ENCODE results near the gene ITPR1. TPM values are rescaled to one million over a fixed set of nuclear protein-coding genes. Genes with fewer than 3 reads are reported as not detected.

Gene ITPR1
- polyA plus RNA-seq, 1 of the 3 experiments (the other 2 are of a cell fraction) = 5.9 TPM

- no peaks in the 10 kb centered on the region for H3K9me3 ChIP-seq
- H2AFZ ChIP-seq (ENCODE audit: low read depth) = no peak overlapping the region
- no peak for DNase-seq
- no peaks in the 10 kb centered on the region for H4K20me1 ChIP-seq (ENCODE audit: insufficient read depth)
- H3K27ac ChIP-seq (ENCODE audit: low read depth in 2 of 2, low read length in 1 of 2) = no peak overlapping the region
- H3K9me2 ChIP-seq = no peaks in the 10 kb centered on the region
- no peaks in the 10 kb centered on the region for H3K27me3 ChIP-seq (ENCODE audit: insufficient read depth)
- H3K4me1 ChIP-seq (ENCODE audit: control insufficient read depth in 1 of 2, insufficient read depth in 2 of 2, low read depth in 1 of 2, low read length in 1 of 2) = no peaks in the 10 kb centered on the region
- peaks cover 0 to 29% of the 10 kb centered on the region in 2 experiments for H3K36me3 ChIP-seq (replicated peaks in 1 of 2; ENCODE audit: control insufficient read depth in 1 of 2, insufficient read depth in 2 of 2, low read length in 1 of 2)
- H3K4me2 ChIP-seq = no peak overlapping the region
- peaks cover 7% of the 10 kb centered on the region for H3F3A ChIP-seq (replicated peaks; ENCODE audit: insufficient read depth)
- no peak overlapping the region for H3K4me3 ChIP-seq (ENCODE audit: low read depth in 2 of 2, low read length in 1 of 2)
- H3K9ac ChIP-seq = no peak overlapping the region
- 89% methylated on average over 2 of the region's 2 CpGs for WGBS (ENCODE audit: low lambda C conversion rate)
- no peak for TF ChIP-seq USF1 (IDR thresholded peaks at IDR 0.05; ENCODE audit: borderline replicate concordance, low read depth)
- no peak for TF ChIP-seq REST (IDR thresholded peaks at IDR 0.05; ENCODE audit: low read depth, low read length)
- TF ChIP-seq FOXM1 (IDR thresholded peaks at IDR 0.05; ENCODE audit: low read depth) = no peak
- TF ChIP-seq SMC3 (IDR thresholded peaks at IDR 0.05; ENCODE audit: low read depth, low read length) = no peak
- no peak for TF ChIP-seq JUND (IDR thresholded peaks at IDR 0.05)
- TF ChIP-seq RCOR1 (IDR thresholded peaks at IDR 0.05; ENCODE audit: low read length) = no peak
- no peak for TF ChIP-seq NFIC (IDR thresholded peaks at IDR 0.05; ENCODE audit: borderline replicate concordance)
- no peak for TF ChIP-seq ZBTB33 (IDR thresholded peaks at IDR 0.05; ENCODE audit: borderline replicate concordance, low read depth)
- no peak for TF ChIP-seq ELF1 (IDR thresholded peaks at IDR 0.05)
- no peaks in the 10 kb centered on the region for H3K79me2 ChIP-seq (ENCODE audit: insufficient read depth)
- ChIA-PET POLR2A (no interaction called here), CTCF (interaction anchor here (0.8 kb wide), 1 partner anchor 1499 kb away, joined by 3 read pairs; no protein-coding TSS in a partner anchor)
Observed at GRCh38 chr3:4695846-4696245, 202.7 kb downstream of the ITPR1 start.

GRCh38 chr3:4696266-4696665, 203.1 kb downstream of the ITPR1 start:
- Histone ChIP-seq H3K79me2 (ENCODE audit: insufficient read depth) (no peaks in the 10 kb centered on the region), H3K36me3 (replicated peaks in 1 of 2; ENCODE audit: control insufficient read depth in 1 of 2, insufficient read depth in 2 of 2, low read length in 1 of 2) (peaks cover 0 to 25% of the 10 kb centered on the region in 2 experiments), H3K9me3 (no peaks in the 10 kb centered on the region), H3F3A (replicated peaks; ENCODE audit: insufficient read depth) (peaks cover 7% of the 10 kb centered on the region), H3K4me2 (no peak overlapping the region), H3K27me3 (ENCODE audit: insufficient read depth) (no peaks in the 10 kb centered on the region), H3K4me3 (ENCODE audit: low read depth in 2 of 2, low read length in 1 of 2) (no peak overlapping the region), H2AFZ (ENCODE audit: low read depth) (no peak overlapping the region), H3K27ac (ENCODE audit: low read depth in 2 of 2, low read length in 1 of 2) (no peak overlapping the region), H4K20me1 (ENCODE audit: insufficient read depth) (no peaks in the 10 kb centered on the region), H3K9ac (no peak overlapping the region), H3K4me1 (ENCODE audit: control insufficient read depth in 1 of 2, insufficient read depth in 2 of 2, low read depth in 1 of 2, low read length in 1 of 2) (no peaks in the 10 kb centered on the region), H3K9me2 (no peaks in the 10 kb centered on the region)
- 63% methylated on average over 4 of the region's 4 CpGs for WGBS (ENCODE audit: low lambda C conversion rate)
- DNase-seq = no peak
- POLR2A ChIA-PET = no interaction called here
- CTCF ChIA-PET = no interaction called here
- TF ChIP-seq YY1 (IDR thresholded peaks at IDR 0.05; ENCODE audit: low read depth) = no peak
- TF ChIP-seq NFIC (IDR thresholded peaks at IDR 0.05; ENCODE audit: borderline replicate concordance) = no peak
- no peak for TF ChIP-seq REST (IDR thresholded peaks at IDR 0.05; ENCODE audit: low read depth, low read length)
- no peak for TF ChIP-seq MAX (IDR thresholded peaks at IDR 0.05; ENCODE audit: low read depth)
- no peak for TF ChIP-seq TAF1 (IDR thresholded peaks at IDR 0.05; ENCODE audit: borderline replicate concordance, low read depth, low read length)
- no peak for TF ChIP-seq RAD21 (IDR thresholded peaks at IDR 0.05; ENCODE audit: low read length)
- no peak for TF ChIP-seq ELF1 (IDR thresholded peaks at IDR 0.05)
- TF ChIP-seq MXI1 (IDR thresholded peaks at IDR 0.05; ENCODE audit: low read depth, low read length) = no peak
- TF ChIP-seq SMC3 (IDR thresholded peaks at IDR 0.05; ENCODE audit: low read depth, low read length) = no peak
- no peak for TF ChIP-seq JUND (IDR thresholded peaks at IDR 0.05)
- no peak for TF ChIP-seq USF2 (IDR thresholded peaks at IDR 0.05; ENCODE audit: borderline replicate concordance, low read depth, low read length)
- TF ChIP-seq TCF12 (IDR thresholded peaks at IDR 0.05) = no peak
- TF ChIP-seq FOSL2 (IDR thresholded peaks at IDR 0.05; ENCODE audit: borderline replicate concordance, low read depth) = no peak

Data from SK-N-SH (cell line).